SK-N-SH (cell line): ENCODE results near the gene TUBB2B. TPM values are rescaled to one million over a fixed set of nuclear protein-coding genes. Genes with fewer than 3 reads are reported as not detected.

Experiments used
- CTCF ChIA-PET: fragments of 300-600, 350-600 bp; formaldehyde crosslinking; extraction: SDS; loops from one replicate; lab custom pipeline; 2021; lab: Yijun Ruan, JAX
- POLR2A ChIA-PET: fragments of 350-600 bp; sonication (Branson Sonifier 250); formaldehyde crosslinking; extraction: SDS; loops from one replicate; lab custom pipeline; 2020; ENCODE audit warnings: antibody characterized with exemption, inconsistent platforms; lab: Yijun Ruan, JAX
- DNase-seq: peaks from one replicate; pipeline ENCODE4 v3.0.0; 2012
- H2AFZ ChIP-seq: fragments of 200-600 bp; sonication (generic); 2 replicates; pipeline ENCODE4 v1.8.1; 2016; ENCODE audit warnings: antibody characterized with exemption, mild to moderate bottlenecking, low read depth
- H3F3A ChIP-seq: fragments of 200-600 bp; sonication (generic); replicated peaks from 2 replicates; pipeline ENCODE3; 2016; ENCODE audit warnings: antibody characterized with exemption, mild to moderate bottlenecking; ENCODE audit not compliant: insufficient read depth
- H3K27ac ChIP-seq, 2 experiments: fragments of 200-500 bp in 1 of 2; fragments of 200-600 bp in 1 of 2; sonication (Bioruptor generic) in 1 of 2; sonication (generic), shearing (Covaris generic) in 1 of 2; 2 replicates each; pipeline versions ENCODE4 v1.5.1 to v1.6.1; 2014 to 2016; ENCODE audit warnings: low read depth in 2 of 2, inconsistent platforms in 1 of 2, low read length in 1 of 2, mild to moderate bottlenecking in 1 of 2, mixed read lengths in 1 of 2
- H3K27me3 ChIP-seq: fragments of 200-600 bp; sonication (generic), shearing (Covaris generic); 2 replicates; pipeline ENCODE4 v1.6.1; 2016; ENCODE audit warnings: mixed run types; ENCODE audit not compliant: insufficient read depth
- H3K36me3 ChIP-seq, 2 experiments: fragments of 200-500 bp in 1 of 2; fragments of 200-600 bp in 1 of 2; sonication (Bioruptor generic) in 1 of 2; sonication (generic) in 1 of 2; replicated peaks in 1 of 2; 2 replicates each; pipeline versions ENCODE3 to v1.5.1; 2014 to 2016; ENCODE audit warnings: low read length in 1 of 2, mild to moderate bottlenecking in 1 of 2; ENCODE audit not compliant: insufficient read depth in 2 of 2, control insufficient read depth in 1 of 2
- H3K4me1 ChIP-seq, 2 experiments: fragments of 200-500 bp in 1 of 2; fragments of 200-600 bp in 1 of 2; sonication (Bioruptor generic) in 1 of 2; sonication (generic), shearing (Covaris generic) in 1 of 2; 2 replicates each; pipeline versions ENCODE4 v1.5.1 to v1.6.1; 2014 to 2016; ENCODE audit warnings: low read depth in 1 of 2, low read length in 1 of 2, mixed run types in 1 of 2; ENCODE audit not compliant: insufficient read depth in 2 of 2, control insufficient read depth in 1 of 2
- H3K4me2 ChIP-seq: fragments of 200-600 bp; sonication (generic), shearing (Covaris generic); 2 replicates; pipeline ENCODE4 v1.6.1; 2017; ENCODE audit warnings: mixed run types
- H3K4me3 ChIP-seq, 2 experiments: fragments of 200-500 bp in 1 of 2; fragments of 200-600 bp in 1 of 2; sonication (Bioruptor generic) in 1 of 2; sonication (generic), shearing (Covaris generic) in 1 of 2; 2 replicates each; pipeline versions ENCODE4 v1.5.1 to v1.8.1; 2014 to 2016; ENCODE audit warnings: low read depth in 2 of 2, inconsistent platforms in 1 of 2, low read length in 1 of 2, mild to moderate bottlenecking in 1 of 2, mixed read lengths in 1 of 2, moderate library complexity in 1 of 2
- H3K79me2 ChIP-seq: fragments of 200-600 bp; sonication (generic); 2 replicates; pipeline ENCODE4 v1.8.1; 2017; ENCODE audit warnings: mild to moderate bottlenecking; ENCODE audit not compliant: insufficient read depth
- H3K9ac ChIP-seq: fragments of 200-600 bp; sonication (generic); 2 replicates; pipeline ENCODE4 v1.6.1; 2017; ENCODE audit warnings: mixed run types
- H3K9me2 ChIP-seq: fragments of 200-600 bp; sonication (generic); 2 replicates; pipeline ENCODE4 v1.6.1; 2017; ENCODE audit warnings: mixed run types
- H3K9me3 ChIP-seq: fragments of 200-600 bp; sonication (generic); 2 replicates; pipeline ENCODE4 v1.6.1; 2017; ENCODE audit warnings: mixed run types, mild to moderate bottlenecking, moderate library complexity
- H4K20me1 ChIP-seq: fragments of 200-600 bp; sonication (generic); 2 replicates; pipeline ENCODE4 v1.6.1; 2017; ENCODE audit warnings: mild to moderate bottlenecking, mixed run types; ENCODE audit not compliant: insufficient read depth
- CHD2 ChIP-seq: fragments of 150-350 bp; IDR thresholded peaks from 2 replicates; pipeline ENCODE4 v1.6.1; 2018; ENCODE audit warnings: low read length; ENCODE audit not compliant: partially characterized antibody
- ELF1 ChIP-seq: IDR thresholded peaks from 2 replicates; pipeline ENCODE4 v1.4.0; 2012
- EP300 ChIP-seq, 2 experiments: IDR thresholded peaks; 2 replicates each; pipeline versions ENCODE4 v1.4.0 to v1.6.1; 2012; ENCODE audit warnings: borderline replicate concordance in 1 of 2, low read depth in 1 of 2, low read length in 1 of 2
- EZH2phosphoT487 ChIP-seq: fragments of 200-600 bp; sonication (generic); IDR thresholded peaks from 2 replicates; pipeline ENCODE4 v1.6.1; 2017; ENCODE audit warnings: low read depth, mixed run types, mild to moderate bottlenecking, antibody characterized with exemption, moderate library complexity, borderline replicate concordance
- FOXM1 ChIP-seq: IDR thresholded peaks from 2 replicates; pipeline ENCODE4 v1.4.0; 2012; ENCODE audit warnings: low read depth, mild to moderate bottlenecking
- JUND ChIP-seq: IDR thresholded peaks from 2 replicates; pipeline ENCODE4 v1.4.0; 2012
- MAX ChIP-seq: IDR thresholded peaks from 2 replicates; pipeline ENCODE4 v1.4.0; 2012; ENCODE audit warnings: low read depth
- MEF2A ChIP-seq: IDR thresholded peaks from 2 replicates; pipeline ENCODE4 v1.4.0; 2012; ENCODE audit warnings: low read depth, borderline replicate concordance
- MXI1 ChIP-seq: IDR thresholded peaks from 2 replicates; pipeline ENCODE4 v1.6.1; 2012; ENCODE audit warnings: mild to moderate bottlenecking, low read depth, low read length, improper control_type of control experiment
- NRF1 ChIP-seq: IDR thresholded peaks from 2 replicates; pipeline ENCODE4 v1.6.1; 2012; ENCODE audit warnings: low read depth, mild to moderate bottlenecking, low read length
- PBX3 ChIP-seq: IDR thresholded peaks from 2 replicates; pipeline ENCODE4; 2012
- POLR2AphosphoS5 ChIP-seq: IDR thresholded peaks from 2 replicates; pipeline ENCODE4 v1.6.1; 2012; ENCODE audit warnings: low read depth, low read length
- RCOR1 ChIP-seq: fragments of 150-350 bp; IDR thresholded peaks from 2 replicates; pipeline ENCODE4 v1.6.1; 2017; ENCODE audit warnings: antibody characterized with exemption, low read length
- RFX5 ChIP-seq: IDR thresholded peaks from 2 replicates; pipeline ENCODE4 v1.6.1; 2012; ENCODE audit warnings: mild to moderate bottlenecking, improper control_type of control experiment, low read length
- TEAD4 ChIP-seq: IDR thresholded peaks from 2 replicates; pipeline ENCODE4 v1.4.0; 2012; ENCODE audit warnings: mild to moderate bottlenecking, borderline replicate concordance; ENCODE audit not compliant: insufficient read depth
- YY1 ChIP-seq: IDR thresholded peaks from 2 replicates; pipeline ENCODE4 v1.4.0; 2012; ENCODE audit warnings: low read depth, mild to moderate bottlenecking
- ZBTB33 ChIP-seq: IDR thresholded peaks from 2 replicates; pipeline ENCODE4 v1.4.0; 2012; ENCODE audit warnings: low read depth, borderline replicate concordance
- WGBS: methylation state at CpG from one replicate; pipeline ENCODE4 v1.1.6; 2017; ENCODE audit warnings: low lambda C conversion rate; 5-methylcytosine and 5-hydroxymethylcytosine counted together
- polyA plus RNA-seq, 3 experiments: library from polyadenylated mRNA; depleted of rRNA; stranded (reverse); fragments of >200 nt; gene quantifications; 2 replicates each; pipeline ENCODE4 v1.2.3, GENCODE V29; 2012
- TF ChIP-seq, protein P1 (sequence below): fragments of 150-350 bp; IDR thresholded peaks from 2 replicates; pipeline ENCODE4 v1.6.1; 2017; ENCODE audit warnings: antibody characterized with exemption, low read length, low read depth, borderline replicate concordance
- TF ChIP-seq, protein P2 (sequence below): fragments of 150-350 bp; IDR thresholded peaks from 2 replicates; pipeline ENCODE4 v1.6.1; 2016; ENCODE audit warnings: mild to moderate bottlenecking, low read depth, low read length

TUBB2B gene
- polyA plus RNA-seq, 1 of the 3 experiments (the other 2 are of a cell fraction), result 162 TPM

DNA sequence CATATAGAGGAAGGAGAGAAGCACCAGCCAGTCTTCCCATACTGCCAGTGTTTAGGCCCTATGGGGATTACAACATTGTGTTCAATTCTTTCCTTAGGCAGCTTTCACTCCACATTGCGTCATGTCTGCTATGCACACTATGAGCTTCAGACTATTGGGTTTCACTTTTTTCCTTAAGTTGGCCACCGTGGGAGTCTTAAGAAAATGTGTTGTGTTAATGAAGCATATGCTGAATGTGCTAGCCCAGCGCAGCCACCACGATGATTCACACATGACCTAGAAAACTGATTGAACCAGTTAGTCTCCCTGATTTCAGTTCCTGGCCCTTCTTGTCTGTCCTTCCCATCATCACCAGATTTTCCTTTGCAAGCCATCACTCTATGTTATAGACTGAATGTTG is 21.5 kb downstream of the TUBB2B start:
- TF ChIP-seq RCOR1 (no peak), EP300 (IDR thresholded peaks at IDR 0.05; ENCODE audit: borderline replicate concordance in 1 of 2, low read depth in 1 of 2, low read length in 1 of 2) (no peak), ELF1 (no peak), MEF2A (no peak), YY1 (no peak), MXI1 (no peak), FOXM1 (no peak), JUND (no peak), TEAD4 (no peak), CHD2 (no peak), ZBTB33 (no peak)
- TF ChIP-seq, protein P1, sequence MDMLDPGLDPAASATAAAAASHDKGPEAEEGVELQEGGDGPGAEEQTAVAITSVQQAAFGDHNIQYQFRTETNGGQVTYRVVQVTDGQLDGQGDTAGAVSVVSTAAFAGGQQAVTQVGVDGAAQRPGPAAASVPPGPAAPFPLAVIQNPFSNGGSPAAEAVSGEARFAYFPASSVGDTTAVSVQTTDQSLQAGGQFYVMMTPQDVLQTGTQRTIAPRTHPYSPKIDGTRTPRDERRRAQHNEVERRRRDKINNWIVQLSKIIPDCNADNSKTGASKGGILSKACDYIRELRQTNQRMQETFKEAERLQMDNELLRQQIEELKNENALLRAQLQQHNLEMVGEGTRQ, result no peak
- CTCF ChIA-PET, result no interaction called here
- no peak overlapping the region for H2AFZ ChIP-seq
- H3K36me3 ChIP-seq, result no peaks in the 10 kb centered on the region
- no peak for DNase-seq
- H3K9me3 ChIP-seq, result no peaks in the 10 kb centered on the region
- no peaks in the 10 kb centered on the region for H3K79me2 ChIP-seq
- peaks cover 16% of the 10 kb centered on the region for H3F3A ChIP-seq
- no peaks in the 10 kb centered on the region for H3K27me3 ChIP-seq
- no peaks in the 10 kb centered on the region for H4K20me1 ChIP-seq
- H3K9ac ChIP-seq, result no peak overlapping the region
- POLR2A ChIA-PET, result no interaction called here
- no peak overlapping the region for H3K4me3 ChIP-seq
- no peaks in the 10 kb centered on the region for H3K9me2 ChIP-seq
- H3K27ac ChIP-seq, result no peak overlapping the region
- H3K4me1 ChIP-seq, result peaks cover 12 to 25% of the 10 kb centered on the region in 2 experiments; a peak in 3 of 4 replicates
- no peak overlapping the region for H3K4me2 ChIP-seq
- WGBS, result 94% methylated on average over 4 of the region's 4 CpGs

GRCh38 chr6:3204921-3205320 is 22.5 kb downstream of the TUBB2B start:
- Histone ChIP-seq H3F3A (peaks cover 11% of the 10 kb centered on the region), H3K9ac (no peak overlapping the region), H3K27ac (no peak overlapping the region), H3K4me3 (no peak overlapping the region), H4K20me1 (no peaks in the 10 kb centered on the region), H3K36me3 (no peaks in the 10 kb centered on the region), H3K27me3 (no peaks in the 10 kb centered on the region), H3K9me2 (no peaks in the 10 kb centered on the region), H3K4me2 (no peak overlapping the region), H3K79me2 (no peaks in the 10 kb centered on the region), H2AFZ (no peak overlapping the region), H3K9me3 (no peaks in the 10 kb centered on the region), H3K4me1 (peaks cover 12 to 20% of the 10 kb centered on the region in 2 experiments; a peak in 3 of 4 replicates)
- no peak for TF ChIP-seq YY1
- TF ChIP-seq POLR2AphosphoS5, result no peak
- TF ChIP-seq MAX, result no peak
- TF ChIP-seq, protein P2, sequence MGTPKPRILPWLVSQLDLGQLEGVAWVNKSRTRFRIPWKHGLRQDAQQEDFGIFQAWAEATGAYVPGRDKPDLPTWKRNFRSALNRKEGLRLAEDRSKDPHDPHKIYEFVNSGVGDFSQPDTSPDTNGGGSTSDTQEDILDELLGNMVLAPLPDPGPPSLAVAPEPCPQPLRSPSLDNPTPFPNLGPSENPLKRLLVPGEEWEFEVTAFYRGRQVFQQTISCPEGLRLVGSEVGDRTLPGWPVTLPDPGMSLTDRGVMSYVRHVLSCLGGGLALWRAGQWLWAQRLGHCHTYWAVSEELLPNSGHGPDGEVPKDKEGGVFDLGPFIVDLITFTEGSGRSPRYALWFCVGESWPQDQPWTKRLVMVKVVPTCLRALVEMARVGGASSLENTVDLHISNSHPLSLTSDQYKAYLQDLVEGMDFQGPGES, result no peak
- TF ChIP-seq EZH2phosphoT487, result no peak
- TF ChIP-seq NRF1, result no peak
- TF ChIP-seq RFX5, result no peak
- no peak for TF ChIP-seq PBX3
- TF ChIP-seq MEF2A, result no peak
- no peak for DNase-seq
- CTCF ChIA-PET, result no interaction called here
- 87% methylated on average over 3 of the region's 6 CpGs for WGBS
- POLR2A ChIA-PET, result no interaction called here
